BLaER1 treated with 17β-estradiol and CSF1 and Interleukin-3, amounts not matched to agents 10 nM and 100 nM (cell line): ENCODE measurements around the gene PHF20.
"Not testable (repeated sequence)": the region's sequence is repeated elsewhere in the genome, so short reads cannot be mapped to it uniquely, and the experiment has no call there.

Experiments used
- H3K27ac ChIP-seq, 11 experiments: shearing (Covaris generic); formaldehyde crosslinking; 2 replicates each; pipeline ENCODE4 v1.8.1; 2022
- H3K27me3 ChIP-seq, 11 experiments: shearing (Covaris generic); formaldehyde crosslinking; 2 replicates each; pipeline ENCODE4 v1.8.1; 2022
- H3K36me3 ChIP-seq, 11 experiments: shearing (Covaris generic); formaldehyde crosslinking; 2 replicates each; pipeline ENCODE4 v1.8.1; 2022
- H3K4me1 ChIP-seq, 10 experiments: shearing (Covaris generic); formaldehyde crosslinking; 2 replicates each; pipeline ENCODE4 v1.8.1; 2022
- H3K4me2 ChIP-seq, 11 experiments: shearing (Covaris generic); formaldehyde crosslinking; 2 replicates each; pipeline ENCODE4 v1.8.1; 2022
- H3K4me3 ChIP-seq, 10 experiments: shearing (Covaris generic); formaldehyde crosslinking; 2 replicates each; pipeline ENCODE4 v1.8.1; 2022
- H3K9ac ChIP-seq, 11 experiments: shearing (Covaris generic); formaldehyde crosslinking; 2 replicates each; pipeline ENCODE4 v1.8.1; 2022
- H3K9me3 ChIP-seq, 11 experiments: shearing (Covaris generic); formaldehyde crosslinking; replicated peaks in 1 of 11; 2 replicates each; pipeline ENCODE4 v1.8.1; 2022
- H4K20me1 ChIP-seq, 11 experiments: shearing (Covaris generic); formaldehyde crosslinking; 2 replicates each; pipeline ENCODE4 v1.8.1; 2022
- Cebpa-rat ChIP-seq, 11 experiments: shearing (Covaris generic); IDR thresholded peaks; 2 replicates each; pipeline ENCODE4 v1.8.1; 2022

PHF20 gene

GRCh38 chr20:35878113-35878625 lies 106.4 kb downstream of the PHF20 start:
- no peaks in the 10 kb centered on the region for H3K4me1 ChIP-seq

DNA sequence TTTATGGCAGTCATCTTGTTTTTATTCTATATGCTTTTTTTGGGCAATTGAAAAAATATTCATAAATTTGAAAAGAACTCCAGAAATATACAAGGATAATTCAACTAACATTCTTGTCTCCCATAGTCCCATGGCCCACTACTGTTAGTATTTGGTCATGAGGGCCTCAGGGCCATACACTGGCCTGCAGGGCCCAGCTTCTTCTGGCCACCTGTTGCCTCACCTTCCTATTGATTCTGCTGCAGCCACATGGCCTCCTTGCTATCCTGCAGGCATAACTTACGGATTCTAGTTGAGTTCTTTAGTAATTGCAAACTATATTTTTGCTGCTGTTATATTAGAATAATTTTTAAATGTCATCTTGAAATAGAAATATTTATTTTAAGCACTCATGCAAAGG lies 109.9 kb downstream of the PHF20 start:
- Histone ChIP-seq H3K4me2 (no peak overlapping the region), H3K4me1 (no peaks in the 10 kb centered on the region), H3K36me3 (peaks cover 4 to 90% (median 39%) of the 10 kb centered on the region in 11 experiments; a peak in 21 of 22 replicates), H3K4me3 (no peak overlapping the region), H3K27me3 (no peaks in the 10 kb centered on the region), H3K27ac (no peak overlapping the region), H4K20me1 (peaks cover 0 to 42% (median 8%) of the 10 kb centered on the region in 11 experiments; a peak in 6 of 22 replicates), H3K9me3 (no peaks in the 10 kb centered on the region), H3K9ac (no peak overlapping the region)
- no peak for TF ChIP-seq Cebpa-rat (IDR thresholded peaks at IDR 0.05)

More at GRCh38 chr20:35878113-35878625, 106.4 kb downstream of the PHF20 start:
- Histone ChIP-seq H3K36me3 (peaks cover 26 to 97% (median 62%) of the 10 kb centered on the region in 11 experiments; a peak in 21 of 22 replicates), H3K9ac (no peak overlapping the region), H3K4me2 (no peak overlapping the region), H3K27me3 (no peaks in the 10 kb centered on the region), H3K4me3 (no peak overlapping the region), H4K20me1 (peaks cover 0 to 25% (median 2%) of the 10 kb centered on the region in 11 experiments; a peak in 6 of 22 replicates), H3K9me3 (no peaks in the 10 kb centered on the region), H3K27ac (no peak overlapping the region)
- no peak for TF ChIP-seq Cebpa-rat (IDR thresholded peaks at IDR 0.05)

DNA sequence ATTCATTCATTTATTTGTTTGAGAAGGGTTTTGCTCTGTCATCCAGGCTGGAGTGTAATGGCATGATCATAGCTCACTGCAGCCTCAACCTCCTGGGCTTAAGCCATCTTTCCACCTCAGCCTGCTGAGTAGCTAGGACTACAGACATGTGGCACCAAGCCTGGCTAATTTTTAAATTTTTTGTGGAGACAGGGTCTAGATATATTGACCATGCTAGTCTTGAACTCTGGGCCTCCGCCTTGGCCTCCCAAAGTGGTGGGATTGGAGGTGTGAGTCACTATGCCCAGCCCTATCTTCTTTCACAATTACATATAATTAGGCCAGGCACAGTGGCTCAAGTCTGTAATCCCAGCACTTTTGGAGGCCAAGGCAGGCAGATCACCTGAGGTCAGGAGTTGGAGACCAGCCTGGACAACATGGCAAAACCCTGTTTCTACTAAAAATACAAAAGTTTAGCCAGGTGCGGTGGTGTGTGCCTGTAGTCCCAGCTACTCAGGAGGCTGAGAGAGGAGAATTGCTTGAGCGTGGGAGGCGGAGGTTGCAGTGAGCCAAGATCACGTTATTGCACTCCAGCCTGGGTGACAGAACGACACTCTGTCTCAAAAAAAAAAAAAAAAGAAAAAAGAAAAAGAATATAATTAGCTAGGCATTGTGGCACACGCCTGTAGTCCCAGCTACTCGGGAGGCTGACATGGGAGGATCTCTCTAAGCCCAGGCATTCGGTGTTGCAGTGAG lies 110.8 kb downstream of the PHF20 start:
- Histone ChIP-seq H4K20me1 (peaks cover 0 to 47% (median 8%) of the 10 kb centered on the region in 11 experiments; a peak in 6 of 22 replicates), H3K36me3 (peaks cover 12 to 90% (median 46%) of the 10 kb centered on the region in 11 experiments), H3K9ac (peak overlapping the region in 1 of 11 experiments; percentile 4; a peak in 1 of 22 replicates)
- not testable (repeated sequence) for H3K4me1 ChIP-seq, H3K9me3 ChIP-seq, H3K4me2 ChIP-seq, H3K27me3 ChIP-seq, H3K27ac ChIP-seq, H3K4me3 ChIP-seq

DNA sequence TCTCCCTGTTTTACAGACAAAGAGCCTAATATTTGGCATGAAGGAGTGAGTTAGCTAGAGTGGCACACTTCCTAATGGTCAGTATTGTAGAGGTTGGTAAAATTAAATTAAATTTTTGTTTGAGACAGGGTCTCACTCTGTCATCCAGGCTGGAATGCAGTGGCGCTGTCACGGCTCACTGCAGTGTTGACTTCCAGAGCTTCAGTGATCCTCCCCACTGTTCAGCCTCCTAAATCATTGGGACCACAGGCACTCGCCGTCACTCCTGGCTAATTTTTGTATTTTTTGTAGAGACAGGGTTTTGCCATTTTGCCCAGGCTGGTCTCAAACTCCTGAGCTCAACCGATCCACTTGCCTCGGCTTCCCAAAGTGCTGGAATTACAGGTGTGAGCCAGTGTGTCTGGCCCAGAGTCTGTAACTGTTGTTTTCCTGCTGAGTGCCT lies 111.5 kb downstream of the PHF20 start:
- no peak for TF ChIP-seq Cebpa-rat (IDR thresholded peaks at IDR 0.05)
- Histone ChIP-seq H3K36me3 (peaks cover 12 to 88% (median 42%) of the 10 kb centered on the region in 11 experiments), H3K9ac (no peak overlapping the region), H3K4me1 (peaks cover 0 to 11% (median 0%) of the 10 kb centered on the region in 10 experiments; a peak in 2 of 20 replicates), H3K27me3 (no peaks in the 10 kb centered on the region), H4K20me1 (peaks cover 0 to 43% (median 8%) of the 10 kb centered on the region in 11 experiments; a peak in 6 of 22 replicates), H3K9me3 (no peaks in the 10 kb centered on the region), H3K4me2 (no peak overlapping the region), H3K4me3 (no peak overlapping the region), H3K27ac (no peak overlapping the region)

GRCh38 chr20:35883778-35884540 lies 112.1 kb downstream of the PHF20 start:
- Histone ChIP-seq H3K4me2 (no peak overlapping the region), H3K4me3 (no peak overlapping the region)

GRCh38 chr20:35884541-35884865 lies 112.7 kb downstream of the PHF20 start:
- H3K4me3 ChIP-seq = no peak overlapping the region
- peaks cover 0 to 35% (median 8%) of the 10 kb centered on the region in 11 experiments; a peak in 6 of 22 replicates for H4K20me1 ChIP-seq
- H3K36me3 ChIP-seq = peaks cover 12 to 88% (median 40%) of the 10 kb centered on the region in 11 experiments
- no peak overlapping the region for H3K27ac ChIP-seq
- no peak for TF ChIP-seq Cebpa-rat (IDR thresholded peaks at IDR 0.05)
- no peaks in the 10 kb centered on the region for H3K9me3 ChIP-seq
- H3K4me2 ChIP-seq = no peak overlapping the region
- peaks cover 0 to 11% (median 0%) of the 10 kb centered on the region in 10 experiments; a peak in 2 of 20 replicates for H3K4me1 ChIP-seq
- H3K9ac ChIP-seq = no peak overlapping the region
- H3K27me3 ChIP-seq = no peaks in the 10 kb centered on the region

More at GRCh38 chr20:35883778-35884540, 112.1 kb downstream of the PHF20 start:
- Histone ChIP-seq H3K36me3 (peaks cover 12 to 88% (median 40%) of the 10 kb centered on the region in 11 experiments), H3K9ac (no peak overlapping the region), H3K4me1 (peaks cover 0 to 11% (median 0%) of the 10 kb centered on the region in 10 experiments; a peak in 2 of 20 replicates), H3K27ac (no peak overlapping the region), H3K27me3 (no peaks in the 10 kb centered on the region), H4K20me1 (peaks cover 0 to 37% (median 8%) of the 10 kb centered on the region in 11 experiments; a peak in 6 of 22 replicates), H3K9me3 (no peaks in the 10 kb centered on the region)
- TF ChIP-seq Cebpa-rat (IDR thresholded peaks at IDR 0.05) = no peak

DNA sequence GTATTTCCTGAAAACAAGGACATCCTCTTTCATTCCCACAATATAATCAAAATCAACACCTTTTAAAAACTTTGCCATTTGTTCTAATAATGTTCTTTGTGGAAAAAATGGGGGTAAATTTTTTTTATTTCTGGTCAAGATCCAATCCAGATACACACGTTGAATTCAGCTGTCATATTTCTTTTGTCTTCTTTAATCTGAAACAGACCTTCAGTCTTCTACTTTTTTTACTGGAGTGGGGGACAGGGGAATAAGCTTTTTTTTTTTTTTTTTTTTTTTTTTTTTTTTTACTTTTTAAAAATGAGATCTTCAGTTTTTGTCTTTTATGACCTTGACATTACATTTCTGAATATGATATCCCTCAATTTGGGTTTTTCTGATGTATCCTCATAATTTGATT lies 113.4 kb downstream of the PHF20 start:
- Histone ChIP-seq H3K36me3 (peaks cover 12 to 88% (median 35%) of the 10 kb centered on the region in 11 experiments), H3K9ac (no peak overlapping the region), H4K20me1 (peaks cover 0 to 35% (median 8%) of the 10 kb centered on the region in 11 experiments; a peak in 6 of 22 replicates), H3K27me3 (no peaks in the 10 kb centered on the region), H3K9me3 (no peaks in the 10 kb centered on the region), H3K4me3 (no peak overlapping the region), H3K4me1 (peaks cover 0 to 11% (median 0%) of the 10 kb centered on the region in 10 experiments; a peak in 2 of 20 replicates), H3K4me2 (no peak overlapping the region), H3K27ac (no peak overlapping the region)
- TF ChIP-seq Cebpa-rat (IDR thresholded peaks at IDR 0.05) = no peak

DNA sequence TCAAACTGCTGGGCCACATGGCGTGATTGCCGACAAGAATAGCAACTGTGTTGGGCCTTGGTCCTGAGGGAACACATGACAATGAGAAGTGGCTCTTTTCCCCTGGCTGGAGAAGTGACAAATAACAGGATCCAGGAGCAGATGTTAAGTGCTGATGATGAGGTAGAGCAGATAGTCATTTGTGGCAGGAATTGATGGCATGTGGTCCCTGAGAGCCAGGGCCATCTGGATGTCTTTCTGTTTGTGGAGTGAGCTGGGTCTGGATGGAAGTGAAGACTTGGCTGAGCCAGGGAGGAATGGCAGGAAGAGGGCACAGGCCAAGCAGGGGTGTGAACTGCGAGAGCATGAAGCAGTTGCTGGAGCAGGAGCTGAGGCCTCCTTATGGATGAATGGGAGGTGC lies 114.7 kb downstream of the PHF20 start:
- TF ChIP-seq Cebpa-rat (IDR thresholded peaks at IDR 0.05) = no peak
- Histone ChIP-seq H3K4me1 (peaks cover 0 to 11% (median 0%) of the 10 kb centered on the region in 10 experiments; a peak in 2 of 20 replicates), H3K9ac (no peak overlapping the region), H3K4me2 (no peak overlapping the region), H4K20me1 (peaks cover 0 to 39% (median 8%) of the 10 kb centered on the region in 11 experiments; a peak in 6 of 22 replicates), H3K36me3 (peaks cover 18 to 89% (median 44%) of the 10 kb centered on the region in 11 experiments), H3K4me3 (no peak overlapping the region), H3K27ac (no peak overlapping the region), H3K27me3 (no peaks in the 10 kb centered on the region), H3K9me3 (no peaks in the 10 kb centered on the region)
